ENCODE results near the gene SECTM1. TPM values are rescaled to one million over a fixed set of nuclear protein-coding genes. Genes with fewer than 3 reads are reported as not detected.

SECTM1 gene
- total and polyA plus RNA-seq, 9 of the 15 experiments (the other 6 are each of a cell fraction or from before 2014, with no cell fraction given): 0.11 to 0.46 (median 0.18) TPM; not detected in 6

- TF ChIP-seq CEBPZ (IDR thresholded peaks at IDR 0.05; ENCODE audit: borderline replicate concordance, low read depth, low read length) (no peak), ARID3A (IDR thresholded peaks at IDR 0.05; ENCODE audit: borderline replicate concordance, low read depth, low read length) (no peak), SRSF9 (IDR thresholded peaks at IDR 0.05; ENCODE audit: borderline replicate concordance, low read depth, low read length) (no peak), JUND (IDR thresholded peaks at IDR 0.05; ENCODE audit: borderline replicate concordance, low read depth, low read length) (peak; percentile 58), JUND (tag; IDR thresholded peaks at IDR 0.05; ENCODE audit: borderline replicate concordance, low read depth, low read length) (peak; percentile 80; the same call in 2 of the 3 replicates), ZNF740 (CRISPR knock-in tag; IDR thresholded peaks at IDR 0.05) (0 out of 2 replicates have a peak, but pooled peaks have one; percentile 38), ZNF740 (tag; IDR thresholded peaks at IDR 0.05) (no peak), TAF7 (tag; IDR thresholded peaks at IDR 0.05) (peak; percentile 67; the same call in 1 of the 2 replicates), HMG20B (CRISPR knock-in tag; IDR thresholded peaks at IDR 0.05) (no peak), RBM39 (optimal IDR thresholded peaks at IDR 0.05; ENCODE audit: low read depth, low read length) (no peak), RBM22 (IDR thresholded peaks at IDR 0.05; ENCODE audit: low read depth, low read length, poor library complexity, severe bottlenecking) (no peak), SMARCC2 (IDR thresholded peaks at IDR 0.05; ENCODE audit: low read depth) (no peak), SP2 (IDR thresholded peaks at IDR 0.05; ENCODE audit: extremely low read depth, low read depth, low read length, poor library complexity, severe bottlenecking) (no peak), ZMIZ1 (IDR thresholded peaks at IDR 0.05; ENCODE audit: low read depth in 2 of 2, low read length in 2 of 2) (no peak), NRF1 (conservative IDR thresholded peaks at IDR 0.05 in 1 of 2, IDR thresholded peaks at IDR 0.05 in 1 of 2) (peak; percentile 59 to 71), SNRNP70 (optimal IDR thresholded peaks at IDR 0.05; ENCODE audit: low read depth, low read length) (no peak)
These were observed 45.4 kb downstream of the SECTM1 start (continued) for GRCh38 chr17:82287868-82288801.
